RWPE1 (cell line): Measurements from ENCODE around the gene TIE1.
"Not testable (repeated sequence)": the region's sequence is repeated elsewhere in the genome, so short reads cannot be mapped to it uniquely, and the experiment has no call there.

Experiments
- CTCF ChIA-PET: fragments of 350-600 bp; sonication (Branson Sonifier 250); formaldehyde crosslinking; extraction: SDS; loops from one replicate; lab custom pipeline; 2021; lab: Yijun Ruan, JAX
- POLR2A ChIA-PET: fragments of 400-600 bp; formaldehyde crosslinking; extraction: SDS; loops from one replicate; lab custom pipeline; 2020; ENCODE audit warnings: antibody characterized with exemption; ENCODE audit not compliant: low non-redundant PET; lab: Yijun Ruan, JAX
- DNase-seq: peaks from one replicate; pipeline ENCODE4 v3.0.0; 2012; ENCODE audit warnings: low spot score
- H3K27ac ChIP-seq: fragments of 450-650 bp; 2 replicates; pipeline ENCODE4 v1.5.1; 2017
- CTCF ChIP-seq: fragments of 450-650 bp; conservative IDR thresholded peaks from 2 replicates; pipeline ENCODE4 v1.5.1; 2017; ENCODE audit warnings: low read depth, mild to moderate bottlenecking

Gene TIE1

GRCh38 chr1:43368646-43369020 lies 67.9 kb downstream of the TIE1 start:
- no peak for DNase-seq
- peak overlapping the region; percentile 96 for H3K27ac ChIP-seq
- CTCF ChIA-PET = interaction anchor here (1.0 to 1.7 kb wide), 3 partner anchors 10 to 141 kb away, joined by 3 to 6 read pairs (median 4); no protein-coding TSS in a partner anchor
- no peak for TF ChIP-seq CTCF
- POLR2A ChIA-PET = interaction anchor here (1.0 to 1.4 kb wide), 3 partner anchors 10 to 86 kb away, joined by 4 to 7 read pairs (median 5); partner anchors contain the start of genes CDC20 and HYI

GRCh38 chr1:43369779-43370178 lies 69.0 kb downstream of the TIE1 start:
- DNase-seq, POLR2A ChIA-PET: not testable (repeated sequence)
- CTCF ChIA-PET = interaction anchor here (0.6 kb wide), 3 partner anchors 36 to 84 kb away, joined by 3 to 7 read pairs (median 3); partner anchors contain the start of gene HYI
- peak overlapping the region; percentile 96 for H3K27ac ChIP-seq

GRCh38 chr1:43370564-43370963 lies 69.8 kb downstream of the TIE1 start:
- peak overlapping the region; percentile 96 for H3K27ac ChIP-seq
- no peak for TF ChIP-seq CTCF
- ChIA-PET POLR2A (no interaction called here), CTCF (interaction anchor here (0.6 kb wide), 1 partner anchor 73 kb away, joined by 7 read pairs; no protein-coding TSS in a partner anchor)
- no peak for DNase-seq

GRCh38 chr1:43372172-43372571 lies 71.4 kb downstream of the TIE1 start:
- H3K27ac ChIP-seq = peak overlapping the region; percentile 61
- CTCF ChIA-PET = no interaction called here
- POLR2A ChIA-PET = no interaction called here
- no peak for DNase-seq
- TF ChIP-seq CTCF = no peak
